PFSK-1 (cell line): ENCODE data around the gene COL8A1.

Experiments
- FOXP2 ChIP-seq: optimal IDR thresholded peaks from 2 replicates; pipeline ENCODE3; 2011; ENCODE audit warnings: borderline replicate concordance, control low read depth, inconsistent platforms; ENCODE audit not compliant: insufficient read depth; ENCODE audit errors: extremely low read length, extremely low read depth
- POLR2AphosphoS5 ChIP-seq: IDR thresholded peaks from 2 replicates; pipeline ENCODE4 v1.6.1; 2012; ENCODE audit warnings: low read depth, mild to moderate bottlenecking, control low read depth, low read length, moderate library complexity
- SIN3A ChIP-seq: IDR thresholded peaks from 2 replicates; pipeline ENCODE4 v1.6.1; 2012; ENCODE audit warnings: mild to moderate bottlenecking, low read length, moderate library complexity, borderline replicate concordance; ENCODE audit not compliant: insufficient read depth
- TAF1 ChIP-seq: IDR thresholded peaks from 2 replicates; pipeline ENCODE4 v1.6.1; 2012; ENCODE audit warnings: low read length, control low read depth, borderline replicate concordance; ENCODE audit not compliant: insufficient read depth
- TF ChIP-seq, protein P1 (sequence below), 2 experiments: IDR thresholded peaks; 2 replicates each; pipeline versions ENCODE4 v1.6.1 to v1.8.0; 2011 to 2012; ENCODE audit warnings: low read depth in 2 of 2, low read length in 2 of 2, control low read depth in 1 of 2, inconsistent platforms in 1 of 2, mild to moderate bottlenecking in 1 of 2, moderate library complexity in 1 of 2; ENCODE audit not compliant: insufficient read depth in 1 of 2

COL8A1 gene

GRCh38 chr3:99648516-99648915 lies 10.1 kb downstream of the COL8A1 start:
- TF ChIP-seq POLR2AphosphoS5 (no peak), TAF1 (no peak), FOXP2 (no peak)

GRCh38 chr3:99651531-99651930 lies 13.1 kb downstream of the COL8A1 start:
- TF ChIP-seq FOXP2 (no peak), SIN3A (no peak), TAF1 (no peak), POLR2AphosphoS5 (no peak)
- TF ChIP-seq, protein P1, sequence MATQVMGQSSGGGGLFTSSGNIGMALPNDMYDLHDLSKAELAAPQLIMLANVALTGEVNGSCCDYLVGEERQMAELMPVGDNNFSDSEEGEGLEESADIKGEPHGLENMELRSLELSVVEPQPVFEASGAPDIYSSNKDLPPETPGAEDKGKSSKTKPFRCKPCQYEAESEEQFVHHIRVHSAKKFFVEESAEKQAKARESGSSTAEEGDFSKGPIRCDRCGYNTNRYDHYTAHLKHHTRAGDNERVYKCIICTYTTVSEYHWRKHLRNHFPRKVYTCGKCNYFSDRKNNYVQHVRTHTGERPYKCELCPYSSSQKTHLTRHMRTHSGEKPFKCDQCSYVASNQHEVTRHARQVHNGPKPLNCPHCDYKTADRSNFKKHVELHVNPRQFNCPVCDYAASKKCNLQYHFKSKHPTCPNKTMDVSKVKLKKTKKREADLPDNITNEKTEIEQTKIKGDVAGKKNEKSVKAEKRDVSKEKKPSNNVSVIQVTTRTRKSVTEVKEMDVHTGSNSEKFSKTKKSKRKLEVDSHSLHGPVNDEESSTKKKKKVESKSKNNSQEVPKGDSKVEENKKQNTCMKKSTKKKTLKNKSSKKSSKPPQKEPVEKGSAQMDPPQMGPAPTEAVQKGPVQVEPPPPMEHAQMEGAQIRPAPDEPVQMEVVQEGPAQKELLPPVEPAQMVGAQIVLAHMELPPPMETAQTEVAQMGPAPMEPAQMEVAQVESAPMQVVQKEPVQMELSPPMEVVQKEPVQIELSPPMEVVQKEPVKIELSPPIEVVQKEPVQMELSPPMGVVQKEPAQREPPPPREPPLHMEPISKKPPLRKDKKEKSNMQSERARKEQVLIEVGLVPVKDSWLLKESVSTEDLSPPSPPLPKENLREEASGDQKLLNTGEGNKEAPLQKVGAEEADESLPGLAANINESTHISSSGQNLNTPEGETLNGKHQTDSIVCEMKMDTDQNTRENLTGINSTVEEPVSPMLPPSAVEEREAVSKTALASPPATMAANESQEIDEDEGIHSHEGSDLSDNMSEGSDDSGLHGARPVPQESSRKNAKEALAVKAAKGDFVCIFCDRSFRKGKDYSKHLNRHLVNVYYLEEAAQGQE (IDR thresholded peaks at IDR 0.05; ENCODE audit: insufficient read depth in 1 of 2, low read depth in 2 of 2, low read length in 2 of 2): no peak

DNA sequence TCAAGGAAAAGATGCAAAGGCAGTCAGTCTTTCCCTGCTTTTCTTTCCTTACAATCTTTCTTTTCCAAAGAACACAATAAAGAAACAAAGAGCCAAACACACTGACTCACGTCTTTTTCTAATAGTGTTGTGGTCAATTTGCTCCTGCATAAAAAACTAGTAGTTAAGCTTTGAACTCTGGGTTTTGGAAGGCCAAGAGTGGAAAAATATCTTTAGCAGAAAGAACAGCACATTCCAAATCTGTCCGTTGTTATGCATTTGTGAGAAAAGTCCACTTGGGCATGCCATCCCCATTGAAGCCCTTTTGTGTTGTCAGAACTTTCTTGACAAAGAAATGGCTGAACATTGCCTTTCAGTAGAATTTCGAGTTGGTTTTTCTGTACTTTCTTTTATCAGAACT lies 18.2 kb downstream of the COL8A1 start:
- TF ChIP-seq TAF1 (no peak), FOXP2 (no peak), SIN3A (no peak), POLR2AphosphoS5 (no peak)
- TF ChIP-seq, protein P1 (IDR thresholded peaks at IDR 0.05; ENCODE audit: insufficient read depth in 1 of 2, low read depth in 2 of 2, low read length in 2 of 2): no peak

DNA sequence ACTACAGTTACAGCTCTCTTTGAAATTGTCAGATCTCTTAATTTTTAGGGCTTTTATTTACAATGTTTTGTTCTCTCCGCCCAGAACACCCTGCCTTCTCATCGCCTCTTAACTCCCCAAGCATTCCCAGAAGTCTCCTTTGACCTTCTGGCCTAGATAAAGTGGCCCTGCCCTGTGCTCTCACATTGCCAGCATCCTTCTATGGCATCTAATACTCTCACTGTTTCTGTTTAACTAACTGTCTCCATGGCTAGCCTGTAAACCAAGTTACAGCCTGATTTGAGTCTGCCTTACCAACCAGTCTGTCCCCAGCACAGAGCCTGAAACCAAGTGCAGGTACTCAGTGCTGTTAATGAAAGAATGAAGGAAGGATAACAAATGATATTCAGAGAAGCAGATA lies 19.9 kb downstream of the COL8A1 start:
- TF ChIP-seq FOXP2: no peak
- no peak for TF ChIP-seq SIN3A
- TF ChIP-seq, protein P1 (IDR thresholded peaks at IDR 0.05; ENCODE audit: insufficient read depth in 1 of 2, low read depth in 2 of 2, low read length in 2 of 2): no peak
- TF ChIP-seq POLR2AphosphoS5: no peak
- no peak for TF ChIP-seq TAF1

DNA sequence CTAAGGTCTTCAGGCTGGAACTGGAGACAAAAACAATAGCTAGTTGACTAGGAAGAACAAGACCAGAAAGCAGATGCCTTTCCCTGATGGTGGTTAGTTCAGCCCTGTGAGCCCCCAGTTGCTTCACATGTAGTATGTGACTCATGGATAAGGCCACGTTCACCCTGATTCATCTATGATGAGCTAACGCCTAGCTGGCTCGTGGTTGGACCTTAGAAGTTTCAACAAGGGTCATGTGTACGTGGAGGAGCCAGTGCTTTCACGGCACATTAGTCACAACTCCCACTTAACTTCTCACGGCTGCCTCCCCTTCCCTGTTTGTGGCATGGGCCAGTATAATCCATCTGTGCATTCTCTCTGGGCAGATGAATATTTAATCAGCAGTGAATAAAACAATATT lies 20.6 kb downstream of the COL8A1 start:
- TF ChIP-seq, protein P1 (IDR thresholded peaks at IDR 0.05; ENCODE audit: insufficient read depth in 1 of 2, low read depth in 2 of 2, low read length in 2 of 2): no peak
- TF ChIP-seq SIN3A (no peak), TAF1 (no peak), FOXP2 (no peak), POLR2AphosphoS5 (no peak)
